Nephron (organoid): ENCODE measurements around the gene UGGT2.
A peak's percentile ranks its signal among the peaks of the same experiment; 100 is the strongest.
"Not testable (repeated sequence)": the region's sequence is repeated elsewhere in the genome, so short reads cannot be mapped to it uniquely, and the experiment has no call there.

Source experiments
- H3K27ac Mint-ChIP-seq, 3 experiments: 2 replicates each; pipeline ENCODE4 v1.8.0; 2020; ENCODE audit warnings: mixed read lengths in 3 of 3, mild to moderate bottlenecking in 2 of 3, moderate library complexity in 1 of 3
- H3K27me3 Mint-ChIP-seq: 2 replicates; pipeline ENCODE4 v1.8.0; 2021; ENCODE audit warnings: low read depth, mild to moderate bottlenecking, moderate library complexity, mixed read lengths
- H3K36me3 Mint-ChIP-seq: 2 replicates; pipeline ENCODE4 v1.8.0; 2020; ENCODE audit warnings: low read depth, mixed read lengths
- H3K4me1 Mint-ChIP-seq: 2 replicates; pipeline ENCODE4 v1.8.0; 2020; ENCODE audit warnings: mixed read lengths
- H3K4me3 Mint-ChIP-seq, 3 experiments: 2 replicates each; pipeline ENCODE4 v1.8.0; 2020; ENCODE audit warnings: mild to moderate bottlenecking in 3 of 3, mixed read lengths in 3 of 3, moderate library complexity in 2 of 3
- H3K9me3 Mint-ChIP-seq: 2 replicates; pipeline ENCODE4 v1.8.0; 2020; ENCODE audit warnings: mixed read lengths
- TF ChIP-seq, protein P1 (sequence below), 3 experiments: fragments of 200-600 bp; sonication (generic); IDR thresholded peaks; one replicate each; pipeline ENCODE4 v1.5.0; 2021; ENCODE audit warnings: antibody characterized with exemption in 3 of 3; ENCODE audit not compliant: unreplicated experiment in 3 of 3

Gene UGGT2

DNA sequence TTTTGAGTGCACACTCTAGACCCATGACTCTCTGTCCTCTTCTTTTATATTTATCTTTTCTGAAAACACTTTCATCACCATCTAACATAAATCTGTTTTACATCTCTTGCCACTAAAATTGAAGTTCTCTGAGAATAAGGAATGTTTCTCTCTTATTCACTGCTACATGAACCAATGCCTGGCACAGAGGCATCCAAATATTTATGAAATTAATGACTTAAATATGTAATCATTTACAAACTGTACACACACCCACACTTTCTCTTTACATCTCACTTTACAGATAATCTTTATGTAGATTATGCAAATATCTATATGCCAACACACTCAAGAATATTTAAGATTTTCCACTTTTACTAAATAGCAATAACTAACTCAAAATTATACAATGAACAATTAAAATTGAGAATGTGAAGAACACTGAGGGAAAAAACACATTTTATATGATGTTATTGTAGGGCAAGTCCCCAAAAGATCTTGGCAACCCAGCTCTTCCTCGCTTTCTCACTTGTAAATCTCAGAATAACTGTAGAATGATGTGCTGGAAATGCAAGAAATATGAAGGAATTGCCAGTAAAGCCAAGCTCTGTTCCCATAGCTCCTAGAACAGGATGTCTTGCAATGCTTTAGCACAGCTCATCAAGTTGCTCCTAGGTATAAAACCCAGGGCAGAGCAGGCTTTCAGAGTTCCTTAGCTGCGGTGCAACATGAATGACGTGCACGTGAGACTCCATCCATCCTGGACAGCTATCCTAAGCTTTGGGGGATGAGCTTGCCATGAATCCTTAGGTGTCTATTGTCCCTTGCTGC is 50.7 kb downstream of the UGGT2 start:
- Mint-ChIP-seq H3K4me3 (no peak overlapping the region), H3K4me1 (no peaks in the 10 kb centered on the region), H3K36me3 (peaks cover 37% of the 10 kb centered on the region), H3K27ac (no peak overlapping the region), H3K27me3 (no peaks in the 10 kb centered on the region), H3K9me3 (peaks cover 18% of the 10 kb centered on the region)
- TF ChIP-seq, protein P1, sequence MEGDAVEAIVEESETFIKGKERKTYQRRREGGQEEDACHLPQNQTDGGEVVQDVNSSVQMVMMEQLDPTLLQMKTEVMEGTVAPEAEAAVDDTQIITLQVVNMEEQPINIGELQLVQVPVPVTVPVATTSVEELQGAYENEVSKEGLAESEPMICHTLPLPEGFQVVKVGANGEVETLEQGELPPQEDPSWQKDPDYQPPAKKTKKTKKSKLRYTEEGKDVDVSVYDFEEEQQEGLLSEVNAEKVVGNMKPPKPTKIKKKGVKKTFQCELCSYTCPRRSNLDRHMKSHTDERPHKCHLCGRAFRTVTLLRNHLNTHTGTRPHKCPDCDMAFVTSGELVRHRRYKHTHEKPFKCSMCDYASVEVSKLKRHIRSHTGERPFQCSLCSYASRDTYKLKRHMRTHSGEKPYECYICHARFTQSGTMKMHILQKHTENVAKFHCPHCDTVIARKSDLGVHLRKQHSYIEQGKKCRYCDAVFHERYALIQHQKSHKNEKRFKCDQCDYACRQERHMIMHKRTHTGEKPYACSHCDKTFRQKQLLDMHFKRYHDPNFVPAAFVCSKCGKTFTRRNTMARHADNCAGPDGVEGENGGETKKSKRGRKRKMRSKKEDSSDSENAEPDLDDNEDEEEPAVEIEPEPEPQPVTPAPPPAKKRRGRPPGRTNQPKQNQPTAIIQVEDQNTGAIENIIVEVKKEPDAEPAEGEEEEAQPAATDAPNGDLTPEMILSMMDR (IDR thresholded peaks at IDR 0.05; ENCODE audit: unreplicated experiment in 3 of 3) = no peak

DNA sequence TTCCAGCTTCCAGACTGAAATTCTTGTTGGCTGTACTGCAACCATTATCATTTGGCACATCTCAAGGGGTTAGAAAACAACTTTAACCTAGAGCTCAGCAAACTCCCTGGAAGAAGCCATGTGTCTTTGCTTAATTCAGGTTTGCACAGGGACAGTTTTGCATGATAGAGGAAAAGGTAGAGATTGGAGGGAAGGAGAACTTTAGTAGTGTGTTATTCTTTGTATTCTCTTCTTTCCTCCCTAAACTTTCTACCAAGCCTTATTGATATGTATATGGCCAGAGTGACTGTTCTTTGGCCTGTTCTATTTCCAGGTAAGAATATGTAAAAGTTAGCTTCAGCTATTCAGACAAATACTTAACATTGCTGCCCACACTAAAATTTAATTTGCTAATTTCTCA is 53.1 kb downstream of the UGGT2 start:
- Mint-ChIP-seq H3K4me1 (no peaks in the 10 kb centered on the region), H3K4me3 (no peak overlapping the region), H3K27me3 (no peaks in the 10 kb centered on the region), H3K27ac (no peak overlapping the region), H3K9me3 (no peaks in the 10 kb centered on the region), H3K36me3 (peaks cover 16% of the 10 kb centered on the region)
- TF ChIP-seq, protein P1 (IDR thresholded peaks at IDR 0.05; ENCODE audit: unreplicated experiment in 3 of 3) = no peak

DNA sequence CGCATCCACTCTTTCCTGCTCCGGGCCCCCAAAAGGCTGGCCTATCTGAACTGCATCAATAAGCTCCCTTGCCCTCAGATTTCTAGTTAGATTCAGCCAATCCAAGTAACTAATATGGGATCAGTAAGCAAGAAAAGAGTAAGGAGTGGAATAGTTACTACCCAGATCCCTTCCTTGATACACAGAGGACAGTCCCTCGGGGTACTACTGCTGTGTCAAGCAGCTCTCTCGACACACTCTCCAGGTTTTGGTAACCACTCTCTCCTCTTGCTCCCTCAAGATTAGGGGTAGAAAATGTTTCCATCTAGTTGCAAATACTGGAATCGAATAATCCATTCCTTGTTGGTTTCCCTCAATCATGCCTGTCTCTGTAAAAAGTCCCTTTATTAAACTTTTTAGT is 65.4 kb downstream of the UGGT2 start:
- TF ChIP-seq, protein P1 (IDR thresholded peaks at IDR 0.05; ENCODE audit: unreplicated experiment in 3 of 3) = no peak
- H3K4me1 Mint-ChIP-seq = no peaks in the 10 kb centered on the region
- no peak overlapping the region for H3K4me3 Mint-ChIP-seq
- peak overlapping the region in 1 of 3 experiments; percentile 27 for H3K27ac Mint-ChIP-seq
- H3K36me3 Mint-ChIP-seq = peaks cover 14% of the 10 kb centered on the region
- no peaks in the 10 kb centered on the region for H3K27me3 Mint-ChIP-seq
- H3K9me3 Mint-ChIP-seq = no peaks in the 10 kb centered on the region

DNA sequence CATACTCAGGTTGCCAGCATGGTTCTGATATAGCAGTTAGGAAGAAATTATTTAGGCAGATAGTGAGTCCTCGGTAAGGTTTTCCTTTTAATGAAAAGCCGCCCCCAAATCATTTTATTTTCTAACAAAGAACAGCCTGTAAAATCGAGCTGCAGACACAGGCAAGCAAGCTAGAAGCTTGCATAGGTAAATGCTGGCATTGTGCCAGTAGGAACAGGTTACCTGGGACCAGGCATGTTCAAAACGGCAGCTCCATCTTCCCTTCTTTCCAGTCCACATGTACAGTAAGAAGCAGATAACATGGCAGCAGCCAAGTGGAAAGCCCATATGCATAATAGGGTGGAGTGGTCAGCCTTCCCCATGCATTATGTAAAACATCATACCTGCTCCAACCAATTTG is 71.1 kb downstream of the UGGT2 start:
- TF ChIP-seq, protein P1 (IDR thresholded peaks at IDR 0.05; ENCODE audit: unreplicated experiment in 3 of 3) = no peak
- no peak overlapping the region for H3K4me3 Mint-ChIP-seq
- H3K4me1 Mint-ChIP-seq = no peaks in the 10 kb centered on the region
- H3K36me3 Mint-ChIP-seq = peaks cover 32% of the 10 kb centered on the region
- no peaks in the 10 kb centered on the region for H3K27me3 Mint-ChIP-seq
- no peak overlapping the region for H3K27ac Mint-ChIP-seq
- H3K9me3 Mint-ChIP-seq = peaks cover 16% of the 10 kb centered on the region

DNA sequence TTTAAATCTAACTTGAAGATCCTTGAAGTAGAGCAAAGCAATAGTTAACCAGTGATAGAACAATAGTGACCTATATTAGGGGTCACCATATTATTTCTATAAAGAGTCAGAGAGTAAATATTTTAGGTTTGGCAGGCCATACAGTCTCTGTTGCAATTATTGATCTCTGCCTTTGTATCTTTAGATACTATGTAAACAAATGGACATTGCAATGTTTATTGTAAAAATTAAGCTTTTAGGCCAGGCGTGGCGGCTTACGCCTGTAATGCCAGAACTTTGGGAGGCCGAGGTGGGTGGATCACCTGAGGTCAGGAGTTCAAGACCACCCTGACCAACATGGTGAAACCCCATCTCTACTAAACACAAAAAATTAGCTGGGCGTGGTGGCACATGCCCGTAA is 80.5 kb downstream of the UGGT2 start:
- H3K27ac Mint-ChIP-seq, H3K27me3 Mint-ChIP-seq, H3K4me3 Mint-ChIP-seq, H3K4me1 Mint-ChIP-seq: not testable (repeated sequence)
- Mint-ChIP-seq H3K36me3 (peaks cover 35% of the 10 kb centered on the region), H3K9me3 (peaks cover 16% of the 10 kb centered on the region)

DNA sequence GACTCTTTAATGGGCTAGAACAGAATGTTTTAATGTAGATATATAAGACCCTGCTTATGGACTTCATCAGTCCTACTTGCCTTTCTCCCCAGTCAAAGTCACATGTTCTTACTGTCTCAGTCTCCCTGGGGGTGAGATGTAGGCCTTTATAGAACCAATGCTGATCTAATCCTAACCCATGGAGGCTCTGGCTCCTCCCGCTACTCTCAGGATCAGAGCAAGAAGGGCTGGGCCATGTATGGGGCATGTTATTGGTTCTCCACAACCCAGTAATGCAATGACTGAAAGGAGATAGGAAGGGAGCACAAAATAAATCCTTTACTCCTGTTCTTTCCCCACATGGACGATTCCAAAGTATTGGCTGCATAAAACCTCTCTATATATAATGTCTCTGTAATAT is 82.3 kb downstream of the UGGT2 start:
- Mint-ChIP-seq H3K9me3 (peaks cover 5% of the 10 kb centered on the region), H3K27me3 (no peaks in the 10 kb centered on the region), H3K36me3 (peaks cover 26% of the 10 kb centered on the region), H3K27ac (no peak overlapping the region), H3K4me3 (no peak overlapping the region), H3K4me1 (no peaks in the 10 kb centered on the region)
- TF ChIP-seq, protein P1 (IDR thresholded peaks at IDR 0.05; ENCODE audit: unreplicated experiment in 3 of 3) = no peak
